ENCODE data around the gene ZNF407.

The ZNF407 gene

GRCh38 chr18:74806073-74806472 lies 208.4 kb downstream of the ZNF407 start:
- peaks cover 21% of the 10 kb centered on the region for H3K4me1 ChIP-seq (ENCODE audit: control insufficient read depth, insufficient read depth, low read length)
- H3K9ac ChIP-seq (ENCODE audit: low read length) = no peak overlapping the region
- H3K9me3 ChIP-seq (ENCODE audit: control insufficient read depth, low read length) = no peaks in the 10 kb centered on the region
- no peaks in the 10 kb centered on the region for H3K36me3 ChIP-seq (ENCODE audit: control insufficient read depth, insufficient read depth, low read length, severe bottlenecking)
- H3K27me3 ChIP-seq (replicated peaks; ENCODE audit: control insufficient read depth, insufficient read depth, low read length) = no peaks in the 10 kb centered on the region
- no peak overlapping the region for H3K4me3 ChIP-seq (ENCODE audit: low read length)
- no peak for DNase-seq (ENCODE audit: low read depth)

GRCh38 chr18:74806700-74807416 lies 209.2 kb downstream of the ZNF407 start:
- Histone ChIP-seq H3K4me3 (ENCODE audit: low read length) (no peak overlapping the region), H3K36me3 (ENCODE audit: control insufficient read depth, insufficient read depth, low read length, severe bottlenecking) (no peaks in the 10 kb centered on the region), H3K27me3 (replicated peaks; ENCODE audit: control insufficient read depth, insufficient read depth, low read length) (no peaks in the 10 kb centered on the region), H3K9me3 (ENCODE audit: control insufficient read depth, low read length) (no peaks in the 10 kb centered on the region), H3K9ac (ENCODE audit: low read length) (no peak overlapping the region), H3K4me1 (ENCODE audit: control insufficient read depth, insufficient read depth, low read length) (peaks cover 21% of the 10 kb centered on the region)
- peak; percentile 61 for DNase-seq (ENCODE audit: low read depth)

DNA sequence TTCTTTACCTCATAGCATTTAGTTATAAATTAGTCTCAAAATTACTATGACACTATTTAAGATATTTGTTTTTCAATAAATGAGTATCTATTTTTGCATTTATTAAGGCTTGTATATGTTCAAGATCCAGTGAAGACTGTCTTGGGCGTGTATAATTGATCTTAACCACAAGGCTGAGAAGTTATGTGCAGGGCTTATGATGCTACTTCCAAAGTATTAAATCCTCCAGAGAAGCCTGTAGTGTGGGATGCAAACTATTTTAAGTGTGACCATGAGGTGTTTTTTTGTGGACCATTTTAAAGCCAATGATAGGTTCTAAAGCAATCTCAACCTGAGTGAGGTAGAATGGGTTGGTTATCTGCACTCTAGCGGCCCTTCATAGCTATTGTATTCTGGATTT lies 219.9 kb downstream of the ZNF407 start:
- H3K4me1 ChIP-seq (ENCODE audit: control insufficient read depth, insufficient read depth, low read length) = peaks cover 7% of the 10 kb centered on the region
- no peak overlapping the region for H3K4me3 ChIP-seq (ENCODE audit: low read length)
- H3K27me3 ChIP-seq (replicated peaks; ENCODE audit: control insufficient read depth, insufficient read depth, low read length) = no peaks in the 10 kb centered on the region
- H3K9me3 ChIP-seq (ENCODE audit: control insufficient read depth, low read length) = no peaks in the 10 kb centered on the region
- peak; percentile 26 for DNase-seq (ENCODE audit: low read depth)
- H3K36me3 ChIP-seq (ENCODE audit: control insufficient read depth, insufficient read depth, low read length, severe bottlenecking) = no peaks in the 10 kb centered on the region
- no peak overlapping the region for H3K9ac ChIP-seq (ENCODE audit: low read length)

- Histone ChIP-seq H3K9me3 (ENCODE audit: control insufficient read depth, low read length) (no peaks in the 10 kb centered on the region), H3K4me3 (ENCODE audit: low read length) (no peak overlapping the region), H3K4me1 (ENCODE audit: control insufficient read depth, insufficient read depth, low read length) (peaks cover 7% of the 10 kb centered on the region), H3K27me3 (replicated peaks; ENCODE audit: control insufficient read depth, insufficient read depth, low read length) (no peaks in the 10 kb centered on the region), H3K36me3 (ENCODE audit: control insufficient read depth, insufficient read depth, low read length, severe bottlenecking) (no peaks in the 10 kb centered on the region), H3K9ac (ENCODE audit: low read length) (no peak overlapping the region)
- DNase-seq (ENCODE audit: low read depth) = peak; percentile 39
These were observed 221.0 kb downstream of the ZNF407 start for GRCh38 chr18:74818516-74819175.

DNA sequence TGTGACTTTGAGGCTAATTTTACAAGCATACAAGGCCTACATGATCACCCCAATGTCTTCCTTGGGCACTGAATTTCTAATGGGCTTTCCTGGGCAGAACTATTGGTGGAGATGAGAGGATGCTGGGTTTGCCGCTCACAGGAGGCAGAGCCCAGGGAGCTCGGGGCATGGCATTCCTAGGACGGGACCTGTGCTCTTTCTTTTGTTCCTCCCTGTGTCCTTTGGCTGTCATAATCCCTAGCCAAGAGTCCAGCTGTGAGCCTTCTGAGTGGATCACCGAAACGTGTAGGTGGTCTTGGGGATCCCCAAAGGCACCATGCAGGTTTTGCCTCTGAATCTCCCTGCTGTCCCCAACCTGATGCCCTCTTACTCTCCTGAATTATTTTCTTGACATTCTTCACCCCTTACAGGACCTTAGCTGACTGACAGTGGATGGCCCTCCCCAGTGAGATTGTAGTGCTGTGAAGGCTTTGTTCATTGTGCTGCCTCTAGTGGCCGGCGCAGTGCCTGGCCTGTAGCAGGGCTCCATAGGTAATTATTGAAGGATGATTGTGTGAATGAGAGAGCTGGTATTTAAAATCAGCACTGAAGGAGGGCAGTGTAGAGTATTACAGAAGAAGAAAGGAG lies 221.9 kb downstream of the ZNF407 start:
- H3K36me3 ChIP-seq (ENCODE audit: control insufficient read depth, insufficient read depth, low read length, severe bottlenecking) = no peaks in the 10 kb centered on the region
- no peaks in the 10 kb centered on the region for H3K27me3 ChIP-seq (replicated peaks; ENCODE audit: control insufficient read depth, insufficient read depth, low read length)
- no peaks in the 10 kb centered on the region for H3K9me3 ChIP-seq (ENCODE audit: control insufficient read depth, low read length)
- no peak for DNase-seq (ENCODE audit: low read depth)
- H3K9ac ChIP-seq (ENCODE audit: low read length) = no peak overlapping the region
- H3K4me1 ChIP-seq (ENCODE audit: control insufficient read depth, insufficient read depth, low read length) = peaks cover 7% of the 10 kb centered on the region
- H3K4me3 ChIP-seq (ENCODE audit: low read length) = no peak overlapping the region

DNA sequence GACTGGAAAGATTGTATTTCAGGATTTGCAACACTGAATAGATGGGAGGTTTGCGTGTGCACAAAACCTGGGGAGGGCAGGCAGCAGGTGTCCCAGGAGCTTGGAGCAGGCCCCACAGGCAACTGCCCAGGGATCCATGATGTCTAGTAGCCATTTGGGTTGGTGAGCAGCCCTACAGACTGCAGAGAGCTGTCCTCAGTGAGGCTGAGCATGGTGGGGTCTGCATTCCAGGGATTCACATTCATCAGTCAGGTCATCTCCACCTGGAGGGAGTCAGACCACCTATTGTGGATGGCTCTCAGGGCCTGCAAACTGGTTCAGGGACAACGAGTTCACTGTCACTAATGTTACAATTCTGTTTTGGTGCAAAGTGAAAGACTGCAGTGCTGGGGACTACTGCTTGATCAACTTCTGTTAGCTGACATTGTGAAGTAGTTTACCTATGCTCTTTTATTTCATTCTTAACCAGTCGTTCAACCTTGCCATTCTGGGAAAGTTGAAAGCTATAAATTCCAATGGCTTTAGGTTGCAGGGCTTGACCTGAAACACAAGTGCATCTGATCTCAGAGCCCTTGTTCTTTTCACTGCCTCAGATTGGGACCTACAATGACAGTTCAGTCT lies 222.6 kb downstream of the ZNF407 start:
- Histone ChIP-seq H3K27me3 (replicated peaks; ENCODE audit: control insufficient read depth, insufficient read depth, low read length) (no peaks in the 10 kb centered on the region), H3K4me3 (ENCODE audit: low read length) (no peak overlapping the region), H3K9me3 (ENCODE audit: control insufficient read depth, low read length) (no peaks in the 10 kb centered on the region), H3K4me1 (ENCODE audit: control insufficient read depth, insufficient read depth, low read length) (peaks cover 7% of the 10 kb centered on the region), H3K9ac (ENCODE audit: low read length) (no peak overlapping the region), H3K36me3 (ENCODE audit: control insufficient read depth, insufficient read depth, low read length, severe bottlenecking) (no peaks in the 10 kb centered on the region)
- DNase-seq (ENCODE audit: low read depth) = no peak

DNA sequence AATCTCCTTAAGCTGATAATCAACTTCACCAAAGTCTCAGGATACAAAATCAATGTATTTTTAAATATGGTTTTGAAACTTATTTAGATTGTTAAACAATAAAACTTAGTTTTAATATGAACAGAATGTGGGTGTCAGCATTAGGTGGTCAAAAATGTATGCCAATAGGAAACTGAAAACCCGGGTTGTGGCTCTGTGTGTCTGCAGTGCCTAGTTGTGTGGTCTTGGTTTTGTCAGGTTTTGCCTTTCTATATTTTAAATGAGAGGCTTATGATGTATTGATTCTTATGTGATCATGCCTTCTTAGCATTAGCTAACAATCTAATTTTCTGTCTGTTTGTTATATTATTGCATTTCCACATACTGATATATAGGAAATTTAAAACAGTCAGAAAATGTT lies 227.8 kb downstream of the ZNF407 start:
- Histone ChIP-seq H3K36me3 (ENCODE audit: control insufficient read depth, insufficient read depth, low read length, severe bottlenecking) (no peaks in the 10 kb centered on the region), H3K9ac (ENCODE audit: low read length) (no peak overlapping the region), H3K9me3 (ENCODE audit: control insufficient read depth, low read length) (no peaks in the 10 kb centered on the region), H3K4me3 (ENCODE audit: low read length) (no peak overlapping the region), H3K4me1 (ENCODE audit: control insufficient read depth, insufficient read depth, low read length) (peaks cover 21% of the 10 kb centered on the region), H3K27me3 (replicated peaks; ENCODE audit: control insufficient read depth, insufficient read depth, low read length) (no peaks in the 10 kb centered on the region)
- no peak for DNase-seq (ENCODE audit: low read depth)

DNA sequence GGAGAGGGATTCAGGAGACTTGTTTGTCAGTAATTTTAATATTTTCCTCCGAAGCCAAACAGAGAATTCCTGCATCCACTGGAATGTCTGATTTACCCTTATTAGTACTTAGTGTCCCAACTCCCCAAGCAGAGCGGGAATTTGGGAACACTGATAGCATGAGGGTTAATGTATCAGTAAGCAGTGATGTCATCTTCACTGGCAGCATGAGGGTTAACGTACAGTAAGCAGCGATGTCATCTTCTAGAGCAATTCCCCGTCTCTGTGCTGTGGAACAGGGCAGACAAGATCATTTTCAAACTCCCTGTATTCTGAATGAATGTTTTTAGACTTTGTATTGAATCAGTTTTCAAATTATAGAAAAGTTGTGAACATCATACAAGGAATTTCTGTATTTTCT lies 228.9 kb downstream of the ZNF407 start:
- no peak overlapping the region for H3K4me3 ChIP-seq (ENCODE audit: low read length)
- no peaks in the 10 kb centered on the region for H3K9me3 ChIP-seq (ENCODE audit: control insufficient read depth, low read length)
- H3K36me3 ChIP-seq (ENCODE audit: control insufficient read depth, insufficient read depth, low read length, severe bottlenecking) = no peaks in the 10 kb centered on the region
- no peak for DNase-seq (ENCODE audit: low read depth)
- peaks cover 21% of the 10 kb centered on the region for H3K4me1 ChIP-seq (ENCODE audit: control insufficient read depth, insufficient read depth, low read length)
- no peak overlapping the region for H3K9ac ChIP-seq (ENCODE audit: low read length)
- no peaks in the 10 kb centered on the region for H3K27me3 ChIP-seq (replicated peaks; ENCODE audit: control insufficient read depth, insufficient read depth, low read length)

DNA sequence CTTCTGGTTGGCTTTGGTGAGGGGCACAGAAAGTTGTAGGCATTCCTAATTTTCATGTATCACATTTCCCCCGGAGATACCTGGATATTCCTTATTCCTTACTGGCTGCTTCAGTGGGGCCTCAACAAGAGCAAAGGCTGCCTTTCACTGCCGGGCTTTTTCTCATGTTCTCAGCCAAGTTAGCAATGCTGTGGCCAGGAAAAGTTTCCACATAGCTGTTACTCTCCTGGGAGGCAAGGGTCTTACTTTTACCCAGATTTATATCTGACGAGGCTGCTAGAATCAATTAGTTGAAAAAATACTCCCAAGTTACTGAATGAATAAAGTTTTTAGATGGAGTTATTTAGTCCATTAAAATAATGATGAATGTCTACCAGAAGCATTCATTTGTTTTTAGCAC lies 230.5 kb downstream of the ZNF407 start:
- Histone ChIP-seq H3K9me3 (ENCODE audit: control insufficient read depth, low read length) (no peaks in the 10 kb centered on the region), H3K36me3 (ENCODE audit: control insufficient read depth, insufficient read depth, low read length, severe bottlenecking) (no peaks in the 10 kb centered on the region), H3K27me3 (replicated peaks; ENCODE audit: control insufficient read depth, insufficient read depth, low read length) (no peaks in the 10 kb centered on the region), H3K9ac (ENCODE audit: low read length) (no peak overlapping the region), H3K4me3 (ENCODE audit: low read length) (no peak overlapping the region), H3K4me1 (ENCODE audit: control insufficient read depth, insufficient read depth, low read length) (peaks cover 21% of the 10 kb centered on the region)
- no peak for DNase-seq (ENCODE audit: low read depth)

GRCh38 chr18:74831571-74832250 lies 234.0 kb downstream of the ZNF407 start:
- H3K27me3 ChIP-seq (replicated peaks; ENCODE audit: control insufficient read depth, insufficient read depth, low read length) = no peaks in the 10 kb centered on the region
- peaks cover 25% of the 10 kb centered on the region for H3K4me1 ChIP-seq (ENCODE audit: control insufficient read depth, insufficient read depth, low read length)
- DNase-seq (ENCODE audit: low read depth) = no peak

GRCh38 chr18:74832381-74832780 lies 234.7 kb downstream of the ZNF407 start:
- H3K9ac ChIP-seq (ENCODE audit: low read length) = no peak overlapping the region
- no peaks in the 10 kb centered on the region for H3K36me3 ChIP-seq (ENCODE audit: control insufficient read depth, insufficient read depth, low read length, severe bottlenecking)
- no peak for DNase-seq (ENCODE audit: low read depth)
- H3K9me3 ChIP-seq (ENCODE audit: control insufficient read depth, low read length) = no peaks in the 10 kb centered on the region
- H3K27me3 ChIP-seq (replicated peaks; ENCODE audit: control insufficient read depth, insufficient read depth, low read length) = no peaks in the 10 kb centered on the region
- no peak overlapping the region for H3K4me3 ChIP-seq (ENCODE audit: low read length)
- peaks cover 19% of the 10 kb centered on the region for H3K4me1 ChIP-seq (ENCODE audit: control insufficient read depth, insufficient read depth, low read length)

More at GRCh38 chr18:74831571-74832250, 234.0 kb downstream of the ZNF407 start:
- no peak overlapping the region for H3K9ac ChIP-seq (ENCODE audit: low read length)
- H3K9me3 ChIP-seq (ENCODE audit: control insufficient read depth, low read length) = no peaks in the 10 kb centered on the region
- H3K4me3 ChIP-seq (ENCODE audit: low read length) = no peak overlapping the region
- no peaks in the 10 kb centered on the region for H3K36me3 ChIP-seq (ENCODE audit: control insufficient read depth, insufficient read depth, low read length, severe bottlenecking)
